Cerebellar cortex (tissue), 1 donor: ENCODE results near the gene TAS2R13.

ENCODE experiments used
- DNase-seq: peaks from one replicate; pipeline ENCODE4 v3.0.0-alpha.2; 2015; ENCODE audit warnings: low spot score

TAS2R13 gene, protein sequence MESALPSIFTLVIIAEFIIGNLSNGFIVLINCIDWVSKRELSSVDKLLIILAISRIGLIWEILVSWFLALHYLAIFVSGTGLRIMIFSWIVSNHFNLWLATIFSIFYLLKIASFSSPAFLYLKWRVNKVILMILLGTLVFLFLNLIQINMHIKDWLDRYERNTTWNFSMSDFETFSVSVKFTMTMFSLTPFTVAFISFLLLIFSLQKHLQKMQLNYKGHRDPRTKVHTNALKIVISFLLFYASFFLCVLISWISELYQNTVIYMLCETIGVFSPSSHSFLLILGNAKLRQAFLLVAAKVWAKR

GRCh38 chr12:10909462-10909861 is at the start of gene TAS2R13:
Gene TAS2R13, minus strand, starts transcription at chr12:10909562. Its CDS starts 264 bp downstream, at chr12:10909298.
- no peak for DNase-seq

DNA sequence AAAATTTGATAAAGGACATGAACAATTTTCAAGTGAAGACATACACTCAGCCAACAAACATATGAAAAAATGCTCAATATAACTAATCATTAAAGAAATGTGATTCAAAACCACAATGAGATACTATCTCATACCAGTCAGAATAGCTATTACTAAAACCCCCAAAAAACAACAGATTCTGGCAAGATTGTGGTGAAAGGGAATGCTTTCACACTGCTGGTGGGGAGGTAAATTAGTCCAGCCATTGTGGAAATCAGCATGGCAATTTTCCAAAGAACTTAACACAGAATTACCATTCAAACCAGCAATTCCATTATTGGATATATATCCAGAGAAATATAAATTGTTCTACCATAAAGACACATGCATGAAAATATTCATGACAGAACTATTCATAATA is 48.4 kb upstream of the TAS2R13 start:
- no peak for DNase-seq

GRCh38 chr12:10956085-10956484 is 46.7 kb upstream of the TAS2R13 start:
- no peak for DNase-seq

DNA sequence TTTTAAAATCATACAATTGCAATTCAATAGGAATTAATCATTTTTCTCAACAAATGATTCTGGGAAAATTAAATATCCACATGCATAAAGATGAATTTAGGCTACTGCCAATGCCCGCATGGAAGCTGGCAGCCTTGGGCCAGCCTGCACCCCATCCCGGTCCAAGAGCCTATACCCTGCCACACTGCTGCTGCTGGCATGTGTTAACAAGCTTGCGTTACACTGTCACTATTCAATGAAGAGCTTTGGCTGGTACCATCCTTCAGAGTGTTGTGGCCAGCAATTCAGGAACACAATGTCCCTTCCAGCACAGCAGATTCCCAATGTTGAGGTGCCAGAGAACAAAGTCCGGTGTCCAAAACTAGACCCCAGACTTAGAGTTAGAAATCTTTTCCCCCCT is 43.3 kb upstream of the TAS2R13 start:
- no peak for DNase-seq

- no peak for DNase-seq
These were observed 33.8 kb upstream of the TAS2R13 start for GRCh38 chr12:10943167-10943566.

DNA sequence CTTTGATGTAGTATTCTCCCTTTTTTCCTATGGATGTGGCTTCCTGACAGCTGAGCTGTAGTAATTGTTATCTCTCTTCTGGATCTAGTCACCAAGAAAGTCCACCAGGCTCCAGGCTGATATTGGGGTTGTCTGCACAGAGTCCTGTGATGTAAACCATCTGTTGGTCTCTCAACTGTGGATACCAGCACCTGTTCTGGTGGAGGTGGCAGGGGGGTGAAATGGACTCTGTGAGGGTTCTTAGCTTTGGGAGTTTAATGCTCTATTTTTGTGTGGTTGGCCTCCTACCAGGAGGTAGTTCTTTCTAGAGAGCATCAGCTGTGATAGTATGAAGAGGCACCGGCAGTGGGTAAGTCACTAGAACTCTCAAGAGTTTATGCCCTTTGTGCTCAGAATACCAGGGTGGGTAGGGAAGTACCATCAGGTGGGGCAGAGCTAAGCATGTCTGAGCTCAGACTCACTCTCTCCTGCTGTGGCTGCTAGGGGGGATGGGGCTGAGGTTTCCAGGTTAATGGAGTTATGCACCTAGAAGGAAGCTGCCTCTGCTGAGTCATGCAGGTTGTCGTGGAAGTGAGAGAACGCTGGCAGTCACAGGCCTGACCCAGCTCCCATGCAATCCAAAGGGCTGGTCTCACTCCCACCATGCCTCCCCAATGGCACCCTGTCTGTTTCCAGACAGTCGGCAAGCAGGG is 32.7 kb upstream of the TAS2R13 start:
- DNase-seq, result no peak

DNA sequence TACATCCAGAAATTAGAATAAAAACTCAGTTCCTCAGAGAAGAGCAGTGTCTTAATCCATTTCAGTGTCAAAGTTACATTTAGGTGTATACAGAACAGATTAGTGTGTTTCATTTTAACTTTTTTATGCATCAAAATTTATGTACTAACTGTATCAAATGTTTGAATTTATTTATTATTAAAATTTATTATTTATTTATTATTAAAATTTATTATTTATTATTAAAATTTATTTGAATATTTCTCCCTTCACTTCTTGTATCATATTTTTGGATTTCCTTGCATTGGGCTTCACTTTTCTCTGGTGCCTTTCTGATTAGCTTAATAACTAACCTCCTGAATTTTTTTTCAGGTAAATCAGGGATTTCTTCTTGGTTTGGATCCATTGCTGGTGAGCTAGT is 32.0 kb upstream of the TAS2R13 start:
- no peak for DNase-seq

DNA sequence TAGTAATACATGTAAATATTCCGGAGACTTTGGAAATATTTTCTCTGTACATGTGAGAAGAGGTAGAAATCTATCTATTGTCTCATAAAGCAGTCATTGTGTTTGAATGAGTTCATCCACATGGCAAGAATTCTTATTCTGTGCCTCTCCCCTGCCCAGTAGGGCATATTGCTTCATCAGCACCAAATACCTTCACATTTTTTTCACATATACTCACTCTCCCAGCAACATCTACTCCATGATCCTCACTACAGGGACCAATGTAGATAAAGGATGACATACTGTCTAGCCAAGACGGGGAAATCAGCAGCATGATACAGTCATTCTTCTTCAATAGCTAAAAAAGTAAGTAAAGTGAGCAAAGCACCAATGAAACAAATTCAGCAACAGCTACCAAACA is 31.0 kb upstream of the TAS2R13 start:
- no peak for DNase-seq

DNA sequence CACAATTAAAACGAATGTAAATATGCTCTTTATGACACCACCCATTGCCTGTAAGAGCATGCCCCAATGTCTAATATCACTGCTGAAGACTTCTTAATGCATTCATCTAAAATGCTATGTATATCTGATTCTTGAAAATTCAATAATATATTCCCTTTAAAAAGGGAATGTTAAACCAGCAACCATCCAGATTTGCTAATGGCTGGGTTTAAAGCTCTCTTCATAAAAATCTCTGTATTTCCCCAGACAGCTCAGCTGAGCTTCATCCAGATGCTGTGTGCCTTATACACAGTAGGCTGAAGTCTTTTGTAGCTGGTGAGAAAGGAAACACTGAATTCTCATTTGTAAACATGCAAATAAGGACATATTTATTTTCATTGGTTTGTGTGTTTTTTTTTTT is 29.8 kb upstream of the TAS2R13 start, which contains the start of gene TAS2R14:
TAS2R14 (minus strand) TSS at position 101 of the 400 bp plus-strand sequence; CDS start at position 45, 56 bp downstream.
- DNase-seq, result no peak

- no peak for DNase-seq
These were observed 27.1 kb upstream of the TAS2R13 start for GRCh38 chr12:10936506-10936905.

GRCh38 chr12:10928746-10929286 is 19.5 kb upstream of the TAS2R13 start, which contains the start of gene PRH2:
Gene PRH2, plus strand, starts transcription at chr12:10929236. Its CDS starts 38 bp downstream, at chr12:10929274.
- no peak for DNase-seq

- no peak for DNase-seq
These were observed 16.9 kb upstream of the TAS2R13 start for GRCh38 chr12:10926269-10926668.

DNA sequence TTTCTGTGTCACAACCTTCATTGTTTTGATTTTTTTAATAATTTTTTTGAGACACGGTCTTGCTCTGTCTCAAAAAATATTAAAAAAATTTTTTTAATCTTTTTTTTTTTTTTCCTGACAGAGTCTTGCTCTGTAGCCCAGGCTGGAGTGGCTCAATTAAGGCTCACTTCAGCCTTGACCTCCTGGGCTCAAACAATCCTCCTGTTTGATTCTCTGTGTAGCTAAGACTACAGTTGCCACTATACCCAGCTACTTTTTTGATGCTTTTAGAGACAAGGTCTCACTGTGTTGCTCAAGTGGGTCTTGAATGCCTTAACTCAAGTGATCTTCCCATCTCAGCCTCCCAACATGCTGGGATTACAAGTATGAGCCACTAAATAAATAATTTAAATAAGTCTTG is 10.4 kb upstream of the TAS2R13 start:
- no peak for DNase-seq

- DNase-seq, result no peak
These were observed 1.0 kb upstream of the TAS2R13 start for GRCh38 chr12:10910380-10910779.

DNA sequence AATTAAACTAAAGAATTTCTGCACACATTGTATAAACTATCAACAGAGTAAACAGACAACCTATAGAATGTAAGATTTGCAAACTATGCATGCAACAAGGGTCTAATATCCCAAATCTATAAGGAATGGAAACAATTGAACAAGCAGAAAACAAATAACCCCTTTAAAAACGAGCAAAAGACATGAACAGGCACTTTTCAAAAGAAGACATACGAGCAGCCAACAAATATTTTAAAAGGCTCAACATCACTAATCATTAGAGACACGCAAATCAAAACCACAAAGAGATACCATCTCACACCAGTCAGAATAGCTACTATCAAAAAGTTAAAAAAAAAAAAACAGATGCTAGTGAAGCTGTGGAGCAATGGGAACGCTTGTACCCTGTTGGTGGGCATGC is 4.7 kb downstream of the TAS2R13 start:
- no peak for DNase-seq

DNA sequence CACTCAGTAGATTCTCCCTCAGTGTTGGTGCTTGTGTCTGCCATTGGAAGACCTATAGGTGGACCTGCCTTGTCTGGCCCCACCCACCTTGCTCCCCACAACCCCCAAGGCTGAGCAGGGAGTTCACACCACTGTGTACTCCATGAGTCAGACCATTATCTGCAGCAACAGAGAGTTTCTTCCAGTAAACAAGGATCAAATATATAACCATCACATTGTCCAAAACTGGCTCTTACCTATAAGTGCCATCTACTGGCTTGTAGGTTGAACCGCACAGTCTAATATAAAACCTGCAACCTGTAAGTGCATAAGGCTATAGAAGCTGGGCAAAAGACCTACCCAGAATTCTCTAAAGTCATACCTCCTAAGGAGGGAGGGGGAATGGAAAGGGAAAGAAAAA is 7.9 kb downstream of the TAS2R13 start:
- no peak for DNase-seq

DNA sequence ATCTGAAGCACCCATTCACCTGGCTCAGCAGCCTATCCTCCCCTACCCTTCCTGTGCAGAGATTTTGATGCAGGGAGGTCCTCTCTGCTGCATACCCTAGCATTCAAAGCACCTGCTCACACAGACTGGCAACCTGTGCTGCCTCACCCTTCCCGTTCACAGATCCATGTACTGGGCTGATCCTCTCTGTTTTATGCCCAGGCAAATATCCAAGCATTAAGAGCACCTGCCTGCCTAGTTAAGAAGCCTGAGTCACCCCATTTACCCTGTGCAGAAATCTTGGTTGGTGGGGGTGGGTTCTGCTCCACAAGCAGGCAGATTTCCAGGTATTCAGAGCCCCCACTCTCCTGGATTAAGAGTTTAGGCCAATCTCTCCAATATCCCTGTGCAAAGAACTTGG is 8.4 kb downstream of the TAS2R13 start:
- no peak for DNase-seq

- DNase-seq, result no peak
These were observed 8.8 kb downstream of the TAS2R13 start for GRCh38 chr12:10900530-10900929.

- no peak for DNase-seq
These were observed 12.5 kb downstream of the TAS2R13 start for GRCh38 chr12:10896854-10897253.

DNA sequence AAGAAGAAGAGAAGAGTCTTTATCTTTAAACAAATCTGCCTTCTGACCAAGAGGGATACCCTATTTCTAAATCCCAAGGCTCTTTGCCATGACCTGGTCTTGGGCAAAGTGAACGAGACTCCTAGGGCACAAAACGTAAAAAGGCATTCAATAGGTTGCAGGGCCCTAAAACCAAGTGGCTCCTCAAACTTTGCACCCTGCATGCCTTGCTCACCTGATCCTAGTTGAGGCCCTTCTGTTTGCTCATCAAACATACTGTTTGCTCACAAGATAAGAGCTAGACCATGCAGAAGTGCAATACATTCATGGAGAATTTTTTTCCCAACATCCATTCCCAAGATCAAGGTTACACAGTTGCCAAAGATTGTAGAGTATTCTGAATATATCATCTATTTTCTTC is 17.4 kb downstream of the TAS2R13 start:
- no peak for DNase-seq

- no peak for DNase-seq
These were observed 20.1 kb downstream of the TAS2R13 start for GRCh38 chr12:10889226-10889625.

- no peak for DNase-seq
These were observed 25.2 kb downstream of the TAS2R13 start, which contains the start of gene PRH1 for GRCh38 chr12:10884086-10884725. Gene PRH1, minus strand, starts transcription at chr12:10884255. Its CDS starts 38 bp downstream, at chr12:10884217.

GRCh38 chr12:10873378-10873777 is 36.0 kb downstream of the TAS2R13 start:
- no peak for DNase-seq
